Bronchial epithelial cell (primary cell): ENCODE measurements around the gene NEDD1. TPM values are rescaled to one million over a fixed set of nuclear protein-coding genes. Genes with fewer than 3 reads are reported as not detected.
A peak's percentile ranks its signal among the peaks of the same experiment; 100 is the strongest.

Experiments
- DNase-seq: peaks from one replicate; pipeline ENCODE4 v3.0.0-alpha.2; 2010; ENCODE audit warnings: low read depth
- FAIRE-seq: peaks from 2 replicates; lab custom pipeline; 2011; peaks lifted over from hg19 to GRCh38; lab: Jason Lieb, UNC
- H3K27me3 ChIP-seq: 2 replicates; pipeline ENCODE4 v1.5.1; 2011; ENCODE audit warnings: low read length; ENCODE audit not compliant: control insufficient read depth, insufficient read depth
- H3K36me3 ChIP-seq: 2 replicates; pipeline ENCODE4 v1.5.1; 2011; ENCODE audit warnings: low read length; ENCODE audit not compliant: control insufficient read depth, insufficient read depth
- H3K4me3 ChIP-seq: 2 replicates; pipeline ENCODE4 v1.5.1; 2011; ENCODE audit warnings: mild to moderate bottlenecking, low read depth, low read length, control low read depth
- CTCF ChIP-seq: IDR thresholded peaks from 2 replicates; pipeline ENCODE4 v1.5.1; 2011; ENCODE audit warnings: mild to moderate bottlenecking, moderate library complexity, low read length, control low read depth, inconsistent platforms; ENCODE audit not compliant: insufficient read depth, severe bottlenecking
- total RNA-seq: library from RNA; depleted of rRNA; stranded (reverse); fragments of >200 nt; gene quantifications from 2 replicates; pipeline ENCODE4 v1.2.1, GENCODE V29; 2014

NEDD1 gene
- total RNA-seq, 1 donor from 2014 or later = 35.3 TPM

GRCh38 chr12:96879301-96879700, 27.8 kb upstream of the NEDD1 start:
- Histone ChIP-seq H3K36me3 (no peaks in the 10 kb centered on the region), H3K27me3 (no peaks in the 10 kb centered on the region), H3K4me3 (no peak overlapping the region)
- FAIRE-seq (no peak), DNase-seq (no peak)
- no peak for TF ChIP-seq CTCF

- no peaks in the 10 kb centered on the region for H3K36me3 ChIP-seq
- no peak for DNase-seq
- no peaks in the 10 kb centered on the region for H3K27me3 ChIP-seq
- no peak for FAIRE-seq
- TF ChIP-seq CTCF = no peak
- no peak overlapping the region for H3K4me3 ChIP-seq
Observed at GRCh38 chr12:96880220-96880619, 26.8 kb upstream of the NEDD1 start.

GRCh38 chr12:96881608-96882007, 25.4 kb upstream of the NEDD1 start:
- H3K4me3 ChIP-seq = no peak overlapping the region
- DNase-seq (no peak), FAIRE-seq (no peak)
- no peaks in the 10 kb centered on the region for H3K36me3 ChIP-seq
- TF ChIP-seq CTCF = no peak
- H3K27me3 ChIP-seq = no peaks in the 10 kb centered on the region

- H3K27me3 ChIP-seq = no peaks in the 10 kb centered on the region
- no peak overlapping the region for H3K4me3 ChIP-seq
- peak; percentile 86 for DNase-seq
- H3K36me3 ChIP-seq = no peaks in the 10 kb centered on the region
- FAIRE-seq = no peak
- TF ChIP-seq CTCF = no peak
Observed at GRCh38 chr12:96882862-96883261, 24.2 kb upstream of the NEDD1 start.

GRCh38 chr12:96883571-96883970, 23.5 kb upstream of the NEDD1 start:
- Histone ChIP-seq H3K27me3 (no peaks in the 10 kb centered on the region), H3K4me3 (no peak overlapping the region), H3K36me3 (no peaks in the 10 kb centered on the region)
- no peak for FAIRE-seq
- TF ChIP-seq CTCF = no peak
- peak; percentile 43 for DNase-seq

- DNase-seq (no peak), FAIRE-seq (no peak)
- Histone ChIP-seq H3K4me3 (no peak overlapping the region), H3K36me3 (no peaks in the 10 kb centered on the region), H3K27me3 (no peaks in the 10 kb centered on the region)
- TF ChIP-seq CTCF = no peak
Observed at GRCh38 chr12:96886998-96887677, 19.9 kb upstream of the NEDD1 start.
